ENCODE results near the gene SOAT2. TPM values are rescaled to one million over a fixed set of nuclear protein-coding genes. Genes with fewer than 3 reads are reported as not detected.

SOAT2 gene
- total RNA-seq, 6 experiments from 2014 or later, result 0.62 to 3.4 (median 0.99) TPM

DNA sequence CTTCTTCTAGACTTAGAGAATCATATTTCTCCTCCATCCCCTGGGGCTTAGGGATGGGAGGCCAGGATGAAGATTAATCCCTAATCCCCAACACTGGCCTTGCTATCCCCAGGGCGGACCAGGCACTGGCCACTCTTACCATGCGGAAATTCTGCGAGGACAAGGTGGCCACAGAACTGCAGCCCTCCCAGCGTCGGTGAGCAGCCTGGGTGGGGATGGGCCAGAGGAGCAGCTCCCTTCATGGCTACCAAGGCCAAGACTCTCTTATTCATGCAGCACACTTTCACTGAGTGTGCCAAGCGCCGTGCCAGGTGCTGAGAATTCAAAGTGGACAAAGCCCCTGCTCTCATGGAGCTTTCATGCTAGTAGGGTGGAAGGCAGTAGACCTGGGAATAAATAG lies 46.4 kb upstream of the SOAT2 start:
- H3K4me1 ChIP-seq, result peaks cover 0 to 49% (median 22%) of the 10 kb centered on the region in 4 donors
- intact Hi-C loops (cut with DNase I), result no loop called here
- peaks cover 0 to 50% (median 27%) of the 10 kb centered on the region in 4 donors for H3K36me3 ChIP-seq
- no peak overlapping the region for H3K4me3 ChIP-seq
- no peak for TF ChIP-seq POLR2A (IDR thresholded peaks at IDR 0.05)
- TF ChIP-seq, protein P1, sequence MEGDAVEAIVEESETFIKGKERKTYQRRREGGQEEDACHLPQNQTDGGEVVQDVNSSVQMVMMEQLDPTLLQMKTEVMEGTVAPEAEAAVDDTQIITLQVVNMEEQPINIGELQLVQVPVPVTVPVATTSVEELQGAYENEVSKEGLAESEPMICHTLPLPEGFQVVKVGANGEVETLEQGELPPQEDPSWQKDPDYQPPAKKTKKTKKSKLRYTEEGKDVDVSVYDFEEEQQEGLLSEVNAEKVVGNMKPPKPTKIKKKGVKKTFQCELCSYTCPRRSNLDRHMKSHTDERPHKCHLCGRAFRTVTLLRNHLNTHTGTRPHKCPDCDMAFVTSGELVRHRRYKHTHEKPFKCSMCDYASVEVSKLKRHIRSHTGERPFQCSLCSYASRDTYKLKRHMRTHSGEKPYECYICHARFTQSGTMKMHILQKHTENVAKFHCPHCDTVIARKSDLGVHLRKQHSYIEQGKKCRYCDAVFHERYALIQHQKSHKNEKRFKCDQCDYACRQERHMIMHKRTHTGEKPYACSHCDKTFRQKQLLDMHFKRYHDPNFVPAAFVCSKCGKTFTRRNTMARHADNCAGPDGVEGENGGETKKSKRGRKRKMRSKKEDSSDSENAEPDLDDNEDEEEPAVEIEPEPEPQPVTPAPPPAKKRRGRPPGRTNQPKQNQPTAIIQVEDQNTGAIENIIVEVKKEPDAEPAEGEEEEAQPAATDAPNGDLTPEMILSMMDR (IDR thresholded peaks at IDR 0.05), result no peak
- H3K27ac ChIP-seq, result no peak overlapping the region
- DNase-seq (peak in 2 of 3 donors; percentile 37 to 48), ATAC-seq (no peak)
- H3K9me3 ChIP-seq, result no peaks in the 10 kb centered on the region
- 95% methylated on average over 2 of the region's 7 CpGs for WGBS (ENCODE audit: insufficient coverage, low coverage, low lambda C conversion rate, missing lambda C conversion rate)
- no peaks in the 10 kb centered on the region for H3K27me3 ChIP-seq

DNA sequence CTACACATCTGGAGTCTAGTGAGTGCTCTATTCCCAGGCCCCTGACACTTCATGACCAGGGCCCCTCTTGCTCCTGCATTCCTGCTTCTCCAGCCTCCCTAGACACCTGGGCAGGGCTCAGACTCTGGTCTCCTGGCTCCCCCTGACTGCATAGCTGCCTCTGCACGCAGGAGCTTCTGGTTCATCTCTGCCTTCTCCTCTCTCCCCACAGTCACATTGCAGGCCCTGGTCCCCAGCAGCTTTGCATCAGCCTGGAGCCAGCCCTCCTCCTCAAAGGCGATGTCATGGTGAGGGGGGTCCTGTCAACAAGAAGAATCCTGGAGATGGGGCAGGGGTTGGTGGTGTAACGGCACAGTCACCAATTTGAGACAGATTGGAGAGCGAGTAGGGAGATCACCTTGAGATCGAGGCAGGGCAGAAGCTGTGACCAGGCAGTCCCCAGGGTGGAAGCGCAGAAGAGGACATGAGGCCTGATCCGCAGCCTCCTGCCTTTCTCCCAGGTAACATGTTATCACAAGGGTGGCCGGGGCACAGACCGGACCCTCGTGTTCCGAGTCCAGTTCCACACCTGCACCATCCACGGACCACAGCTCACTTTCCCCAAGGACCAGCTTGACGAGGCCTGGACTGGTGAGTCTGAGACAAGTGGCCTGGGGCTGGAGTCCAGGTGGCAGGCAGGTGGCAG lies 45.3 kb upstream of the SOAT2 start:
- Histone ChIP-seq H3K27me3 (no peaks in the 10 kb centered on the region), H3K4me3 (no peak overlapping the region), H3K27ac (no peak overlapping the region), H3K36me3 (peaks cover 0 to 61% (median 34%) of the 10 kb centered on the region in 4 donors), H3K9me3 (no peaks in the 10 kb centered on the region), H3K4me1 (peaks cover 0 to 41% (median 22%) of the 10 kb centered on the region in 4 donors)
- DNase-seq (peak in 1 of 3 donors; percentile 47), ATAC-seq (no peak)
- 84% methylated on average over 6 of the region's 13 CpGs for WGBS (ENCODE audit: insufficient coverage, low coverage, low lambda C conversion rate, missing lambda C conversion rate)
- TF ChIP-seq, protein P1 (IDR thresholded peaks at IDR 0.05), result no peak
- TF ChIP-seq POLR2A (IDR thresholded peaks at IDR 0.05), result no peak
- intact Hi-C loops (cut with DNase I), result no loop called here

DNA sequence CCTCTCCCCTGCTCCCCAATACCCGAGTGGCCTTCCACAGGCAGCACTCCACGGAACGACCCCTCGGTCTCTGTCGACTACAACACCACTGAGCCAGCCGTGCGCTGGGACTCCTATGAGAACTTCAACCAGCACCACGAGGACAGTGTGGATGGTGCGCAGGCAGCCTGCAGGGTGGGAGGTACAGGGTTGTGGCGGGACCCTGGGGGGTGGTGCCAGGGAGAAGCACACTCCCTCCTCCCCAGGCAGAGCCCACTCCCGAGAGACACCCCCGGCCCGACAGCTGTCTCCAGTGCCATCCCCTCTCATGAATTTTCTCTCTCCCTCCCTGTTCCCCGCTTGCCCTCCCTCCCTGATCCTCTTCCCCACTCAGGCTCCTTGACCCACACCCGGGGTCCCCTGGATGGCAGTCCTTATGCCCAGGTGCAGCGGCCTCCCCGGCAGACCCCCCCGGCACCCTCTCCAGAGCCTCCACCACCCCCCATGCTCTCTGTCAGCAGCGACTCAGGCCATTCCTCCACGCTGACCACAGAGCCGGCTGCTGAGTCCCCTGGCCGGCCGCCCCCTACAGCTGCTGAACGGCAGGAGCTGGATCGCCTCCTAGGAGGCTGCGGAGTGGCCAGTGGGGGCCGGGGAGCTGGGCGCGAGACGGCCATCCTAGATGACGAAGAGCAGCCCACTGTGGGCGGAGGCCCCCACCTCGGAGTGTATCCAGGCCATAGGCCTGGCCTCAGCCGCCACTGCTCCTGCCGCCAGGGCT lies 44.4 kb upstream of the SOAT2 start:
- H3K27ac ChIP-seq, result no peak overlapping the region
- no peak overlapping the region for H3K4me3 ChIP-seq
- H3K4me1 ChIP-seq, result peaks cover 0 to 32% (median 17%) of the 10 kb centered on the region in 4 donors
- 100% methylated on average over 2 of the region's 35 CpGs for WGBS (ENCODE audit: insufficient coverage, low coverage, low lambda C conversion rate, missing lambda C conversion rate)
- intact Hi-C loops (cut with DNase I), result no loop called here
- H3K36me3 ChIP-seq, result peaks cover 0 to 70% (median 40%) of the 10 kb centered on the region in 4 donors
- H3K27me3 ChIP-seq, result no peaks in the 10 kb centered on the region
- TF ChIP-seq, protein P1 (IDR thresholded peaks at IDR 0.05), result no peak
- no peak for TF ChIP-seq POLR2A (IDR thresholded peaks at IDR 0.05)
- ATAC-seq, result no peak
- DNase-seq, result peak in 1 of 3 donors; percentile 48
- H3K9me3 ChIP-seq, result no peaks in the 10 kb centered on the region

DNA sequence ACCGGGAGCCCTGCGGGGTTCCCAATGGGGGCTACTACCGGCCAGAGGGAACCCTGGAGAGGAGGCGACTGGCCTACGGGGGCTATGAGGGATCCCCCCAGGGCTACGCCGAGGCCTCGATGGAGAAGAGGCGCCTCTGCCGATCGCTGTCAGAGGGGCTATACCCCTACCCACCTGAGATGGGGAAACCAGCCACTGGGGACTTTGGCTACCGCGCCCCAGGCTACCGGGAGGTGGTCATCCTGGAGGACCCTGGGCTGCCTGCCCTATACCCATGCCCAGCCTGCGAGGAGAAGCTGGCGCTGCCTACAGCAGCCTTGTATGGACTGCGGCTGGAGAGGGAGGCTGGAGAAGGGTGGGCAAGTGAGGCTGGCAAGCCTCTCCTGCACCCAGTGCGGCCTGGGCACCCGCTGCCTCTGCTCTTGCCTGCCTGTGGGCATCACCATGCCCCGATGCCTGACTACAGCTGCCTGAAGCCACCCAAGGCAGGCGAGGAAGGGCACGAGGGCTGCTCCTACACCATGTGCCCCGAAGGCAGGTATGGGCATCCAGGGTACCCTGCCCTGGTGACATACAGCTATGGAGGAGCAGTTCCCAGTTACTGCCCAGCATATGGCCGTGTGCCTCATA lies 43.7 kb upstream of the SOAT2 start:
- Histone ChIP-seq H3K27ac (no peak overlapping the region), H3K27me3 (no peaks in the 10 kb centered on the region), H3K9me3 (no peaks in the 10 kb centered on the region), H3K4me3 (no peak overlapping the region), H3K4me1 (peaks cover 0 to 30% (median 16%) of the 10 kb centered on the region in 4 donors), H3K36me3 (peaks cover 0 to 75% (median 41%) of the 10 kb centered on the region in 4 donors)
- ATAC-seq, result no peak
- 55% methylated on average over 2 of the region's 24 CpGs for WGBS (ENCODE audit: insufficient coverage, low coverage, low lambda C conversion rate, missing lambda C conversion rate)
- TF ChIP-seq, protein P1 (IDR thresholded peaks at IDR 0.05), result no peak
- TF ChIP-seq POLR2A (IDR thresholded peaks at IDR 0.05), result no peak
- peak in 1 of 3 donors; percentile 44 for DNase-seq
- intact Hi-C loops (cut with DNase I), result loop anchor here in 1 of 2 donors (5.0 to 10.0 kb wide), 3 partner anchors 38 to 135 kb away; partner anchors contain the start of gene IGFBP6
